Mesendoderm (in vitro differentiated cells): Measurements from ENCODE around the gene C2orf76.

Experiments used
- DNase-seq: peaks from one replicate; pipeline ENCODE4 v3.0.0; 2013
- H2AK5ac ChIP-seq: 2 replicates; pipeline ENCODE4 v1.6.1; 2013; ENCODE audit warnings: low read length, inconsistent platforms
- H2BK120ac ChIP-seq: 2 replicates; pipeline ENCODE4 v1.6.1; 2013; ENCODE audit warnings: low read depth, mild to moderate bottlenecking, low read length, moderate library complexity, mixed read lengths
- H2BK15ac ChIP-seq: replicated peaks from 2 replicates; pipeline ENCODE4 v1.6.1; 2013; ENCODE audit warnings: low read depth, mild to moderate bottlenecking, moderate library complexity
- H2BK5ac ChIP-seq: 2 replicates; pipeline ENCODE4 v1.6.1; 2013; ENCODE audit warnings: low read length, inconsistent platforms
- H3K18ac ChIP-seq: 2 replicates; pipeline ENCODE4 v1.6.1; 2013; ENCODE audit warnings: mild to moderate bottlenecking, low read length, mixed read lengths
- H3K23ac ChIP-seq: one replicate; pipeline ENCODE4 v1.6.1; 2013; ENCODE audit warnings: low read length
- H3K27ac ChIP-seq: 2 replicates; pipeline ENCODE4 v1.5.1; 2013; ENCODE audit warnings: low read depth, mild to moderate bottlenecking, inconsistent platforms, low read length, moderate library complexity
- H3K27me3 ChIP-seq: 2 replicates; pipeline ENCODE4 v1.6.1; 2013; ENCODE audit warnings: low read length, control low read depth, mild to moderate bottlenecking, inconsistent platforms; ENCODE audit not compliant: insufficient read depth, poor library complexity
- H3K36me3 ChIP-seq: 2 replicates; pipeline ENCODE4 v1.6.1; 2013; ENCODE audit warnings: low read length, inconsistent platforms; ENCODE audit not compliant: control insufficient read depth, insufficient read depth
- H3K4ac ChIP-seq: one replicate; pipeline ENCODE4 v1.6.1; 2013; ENCODE audit warnings: low read depth, mild to moderate bottlenecking, low read length, moderate library complexity
- H3K4me1 ChIP-seq: 2 replicates; pipeline ENCODE4 v1.6.1; 2013; ENCODE audit warnings: low read depth, low read length, inconsistent platforms; ENCODE audit not compliant: control insufficient read depth
- H3K4me2 ChIP-seq: 2 replicates; pipeline ENCODE4 v1.6.1; 2013; ENCODE audit warnings: low read length
- H3K4me3 ChIP-seq: 2 replicates; pipeline ENCODE4 v1.5.1; 2013; ENCODE audit warnings: mild to moderate bottlenecking, low read length
- H3K56ac ChIP-seq: one replicate; pipeline ENCODE4 v1.6.1; 2013; ENCODE audit warnings: low read length
- H3K79me1 ChIP-seq: 2 replicates; pipeline ENCODE4 v1.6.1; 2013; ENCODE audit warnings: low read length, inconsistent platforms
- H3K79me2 ChIP-seq: 2 replicates; pipeline ENCODE4 v1.6.1; 2013; ENCODE audit warnings: mild to moderate bottlenecking, low read length; ENCODE audit not compliant: control insufficient read depth, insufficient read depth
- H3K9ac ChIP-seq: 2 replicates; pipeline ENCODE4 v1.6.1; 2013; ENCODE audit warnings: low read length, inconsistent platforms
- H4K5ac ChIP-seq: one replicate; pipeline ENCODE4 v1.6.1; 2013; ENCODE audit warnings: low read length
- H4K8ac ChIP-seq: one replicate; pipeline ENCODE4 v1.6.1; 2013; ENCODE audit warnings: low read depth, mild to moderate bottlenecking, control low read depth, low read length, moderate library complexity
- WGBS: extraction: QIAGEN DNeasy Blood & Tissue Kit; methylation state at CpG from one replicate; pipeline ENCODE4 v1.1.7; 2013; ENCODE audit warnings: low lambda C conversion rate, missing lambda C conversion rate; ENCODE audit not compliant: insufficient coverage; ENCODE audit errors: extremely low coverage; 5-methylcytosine and 5-hydroxymethylcytosine counted together

The C2orf76 gene

GRCh38 chr2:119333360-119333759 lies 33.3 kb downstream of the C2orf76 start:
- Histone ChIP-seq H3K79me1 (no peaks in the 10 kb centered on the region), H2BK15ac (no peak overlapping the region), H2AK5ac (no peak overlapping the region), H3K36me3 (no peaks in the 10 kb centered on the region), H3K27ac (no peak overlapping the region), H3K56ac (no peak overlapping the region), H2BK5ac (no peak overlapping the region), H3K79me2 (no peaks in the 10 kb centered on the region), H3K4ac (no peak overlapping the region), H3K27me3 (no peaks in the 10 kb centered on the region), H3K18ac (no peak overlapping the region), H3K4me1 (no peaks in the 10 kb centered on the region), H3K4me3 (no peak overlapping the region), H3K23ac (no peak overlapping the region), H3K9ac (no peak overlapping the region), H3K4me2 (no peak overlapping the region), H4K8ac (no peak overlapping the region), H2BK120ac (no peak overlapping the region), H4K5ac (no peak overlapping the region)
- peak; percentile 15 for DNase-seq
- no CpG with 5 or more reads among the region's 3 CpGs for WGBS

GRCh38 chr2:119332953-119333352 lies 33.7 kb downstream of the C2orf76 start:
- no CpG with 5 or more reads among the region's 6 CpGs for WGBS
- Histone ChIP-seq H3K18ac (no peak overlapping the region), H2BK5ac (no peak overlapping the region), H3K23ac (no peak overlapping the region), H3K79me2 (no peaks in the 10 kb centered on the region), H3K9ac (no peak overlapping the region), H3K79me1 (no peaks in the 10 kb centered on the region), H3K36me3 (no peaks in the 10 kb centered on the region), H3K4me3 (no peak overlapping the region), H3K4me1 (no peaks in the 10 kb centered on the region), H3K27ac (no peak overlapping the region), H3K4me2 (no peak overlapping the region), H3K56ac (no peak overlapping the region), H2BK15ac (no peak overlapping the region), H4K5ac (no peak overlapping the region), H2AK5ac (no peak overlapping the region), H3K4ac (no peak overlapping the region), H3K27me3 (no peaks in the 10 kb centered on the region), H2BK120ac (no peak overlapping the region), H4K8ac (no peak overlapping the region)
- no peak for DNase-seq

- Histone ChIP-seq H4K5ac (no peak overlapping the region), H2BK5ac (no peak overlapping the region), H3K23ac (no peak overlapping the region)
Measured at GRCh38 chr2:119327431-119327830, 39.2 kb downstream of the C2orf76 start.

GRCh38 chr2:119326938-119327337 lies 39.7 kb downstream of the C2orf76 start:
- Histone ChIP-seq H3K23ac (no peak overlapping the region), H3K27me3 (no peaks in the 10 kb centered on the region), H4K5ac (no peak overlapping the region), H3K4ac (no peak overlapping the region), H3K79me2 (no peaks in the 10 kb centered on the region), H3K9ac (no peak overlapping the region), H3K4me1 (no peaks in the 10 kb centered on the region), H2AK5ac (no peak overlapping the region), H3K79me1 (no peaks in the 10 kb centered on the region), H3K56ac (no peak overlapping the region), H3K18ac (no peak overlapping the region), H2BK120ac (no peak overlapping the region), H3K4me2 (no peak overlapping the region), H3K27ac (no peak overlapping the region), H3K36me3 (no peaks in the 10 kb centered on the region), H3K4me3 (no peak overlapping the region), H2BK15ac (no peak overlapping the region), H4K8ac (no peak overlapping the region), H2BK5ac (no peak overlapping the region)
- no peak for DNase-seq
- WGBS: no CpG with 5 or more reads among the region's 1 CpG

More at GRCh38 chr2:119327431-119327830, 39.2 kb downstream of the C2orf76 start:
- Histone ChIP-seq H3K27me3 (no peaks in the 10 kb centered on the region), H4K8ac (no peak overlapping the region), H3K18ac (no peak overlapping the region), H2BK120ac (no peak overlapping the region), H3K4me2 (no peak overlapping the region), H3K9ac (no peak overlapping the region), H2BK15ac (no peak overlapping the region), H3K36me3 (no peaks in the 10 kb centered on the region), H3K4me3 (no peak overlapping the region), H3K56ac (no peak overlapping the region), H2AK5ac (no peak overlapping the region), H3K4ac (no peak overlapping the region), H3K79me2 (no peaks in the 10 kb centered on the region), H3K79me1 (no peaks in the 10 kb centered on the region), H3K4me1 (no peaks in the 10 kb centered on the region), H3K27ac (no peak overlapping the region)
- no peak for DNase-seq
- WGBS: no CpG with 5 or more reads among the region's 6 CpGs

- Histone ChIP-seq H3K79me2 (no peaks in the 10 kb centered on the region), H3K27ac (no peak overlapping the region), H2BK120ac (no peak overlapping the region), H3K56ac (no peak overlapping the region), H3K9ac (no peak overlapping the region), H2BK5ac (no peak overlapping the region), H3K23ac (no peak overlapping the region), H4K8ac (no peak overlapping the region), H3K4me1 (no peaks in the 10 kb centered on the region), H3K27me3 (no peaks in the 10 kb centered on the region), H3K79me1 (no peaks in the 10 kb centered on the region), H2AK5ac (no peak overlapping the region), H4K5ac (no peak overlapping the region), H3K36me3 (no peaks in the 10 kb centered on the region), H3K18ac (no peak overlapping the region), H2BK15ac (no peak overlapping the region), H3K4me2 (no peak overlapping the region), H3K4me3 (no peak overlapping the region), H3K4ac (no peak overlapping the region)
- no peak for DNase-seq
- WGBS: no CpG with 5 or more reads among the region's 9 CpGs
Measured at GRCh38 chr2:119324685-119325270, 41.9 kb downstream of the C2orf76 start.

GRCh38 chr2:119323459-119323858 lies 43.2 kb downstream of the C2orf76 start:
- no peak overlapping the region for H2BK120ac ChIP-seq
- H4K5ac ChIP-seq: no peak overlapping the region
- no peaks in the 10 kb centered on the region for H3K4me1 ChIP-seq
- H3K79me1 ChIP-seq: no peaks in the 10 kb centered on the region
- no peak overlapping the region for H3K4ac ChIP-seq
- H3K9ac ChIP-seq: no peak overlapping the region
- no peak overlapping the region for H3K18ac ChIP-seq
- no peak overlapping the region for H3K4me2 ChIP-seq
- no CpG with 5 or more reads among the region's 8 CpGs for WGBS
- H3K56ac ChIP-seq: no peak overlapping the region
- no peak overlapping the region for H2AK5ac ChIP-seq
- H3K79me2 ChIP-seq: no peaks in the 10 kb centered on the region
- no peak overlapping the region for H4K8ac ChIP-seq
- H2BK5ac ChIP-seq: no peak overlapping the region
- no peak overlapping the region for H3K4me3 ChIP-seq
- H3K27me3 ChIP-seq: no peaks in the 10 kb centered on the region
- no peak for DNase-seq
- H3K27ac ChIP-seq: no peak overlapping the region
- no peak overlapping the region for H3K23ac ChIP-seq
- H3K36me3 ChIP-seq: no peaks in the 10 kb centered on the region
- H2BK15ac ChIP-seq: no peak overlapping the region
